ENCODE measurements around the gene GZMB.

- no peak for TF ChIP-seq EZH2 (optimal IDR thresholded peaks at IDR 0.05; ENCODE audit: low read depth, low read length)
- no peak for TF ChIP-seq CTCF (IDR thresholded peaks at IDR 0.05; ENCODE audit: low read length)
These were observed 5.3 kb upstream of the GZMB start for GRCh38 chr14:24639270-24639669.

Measured in MM.1S (cell line).